NCI-H748 (cell line): ENCODE results near the gene DLX4.

ENCODE experiments used
- DNase-seq: peaks from one replicate; lab custom pipeline; 2025; ENCODE audit not compliant: unreplicated experiment; lab: John Stamatoyannopoulos, UW

The DLX4 gene

DNA sequence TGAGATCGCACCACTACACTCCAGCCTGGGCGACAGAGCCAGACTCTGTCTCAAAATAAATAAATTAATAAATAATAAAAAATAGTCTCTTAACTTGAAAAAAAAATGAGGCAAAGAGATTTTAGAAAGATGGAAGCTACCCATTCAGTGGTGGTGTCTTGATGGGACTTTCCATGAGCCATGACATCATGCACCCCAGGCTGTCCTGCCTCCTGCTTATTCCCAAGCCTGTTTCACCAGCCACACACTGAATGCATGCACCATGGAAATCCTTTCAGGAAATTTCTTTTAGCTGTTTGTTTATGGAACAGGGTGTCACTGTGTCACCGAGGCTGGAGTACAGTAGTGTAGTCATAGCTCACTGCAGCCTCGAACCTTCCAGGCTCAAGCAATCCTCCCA is 34.9 kb downstream of the DLX4 start:
- no peak for DNase-seq

DNA sequence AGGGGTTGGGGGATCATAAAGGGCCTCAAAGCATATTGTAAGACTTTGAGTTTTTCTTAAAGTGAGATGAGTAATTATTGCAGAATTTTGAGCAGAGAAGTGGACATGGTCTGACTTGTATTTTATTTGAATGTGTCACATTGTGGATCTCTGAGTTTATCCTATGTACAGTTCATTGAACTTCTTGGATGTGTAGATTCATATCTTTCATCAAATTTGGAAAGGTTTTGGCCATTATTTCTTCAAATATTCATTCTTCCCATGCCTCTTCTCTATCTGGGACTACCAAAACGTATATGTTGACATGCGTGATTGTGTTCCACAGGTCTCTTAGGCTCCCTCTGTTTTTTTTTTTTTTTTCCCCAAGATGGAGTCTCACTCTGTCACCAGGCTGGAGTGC is 40.3 kb downstream of the DLX4 start:
- no peak for DNase-seq

DNA sequence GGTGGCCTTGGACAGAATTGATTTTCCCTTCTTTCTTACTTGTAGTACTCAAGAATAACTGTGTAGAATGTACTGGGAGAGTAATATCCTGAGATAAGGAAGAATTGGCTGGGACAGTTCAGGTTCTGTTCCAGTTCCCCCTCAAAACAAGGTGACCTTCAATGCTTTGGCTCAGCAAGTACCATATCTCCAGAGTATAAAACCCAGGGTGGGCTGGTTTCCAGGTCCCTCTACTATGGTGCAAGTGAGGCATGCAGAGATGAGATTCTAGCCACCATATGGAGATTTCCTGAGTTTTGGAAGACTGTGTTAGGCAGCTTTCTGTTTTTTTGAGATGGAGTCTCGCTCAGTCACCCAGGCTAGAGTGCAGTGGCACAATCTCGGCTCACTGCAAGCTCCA is 44.1 kb downstream of the DLX4 start:
- DNase-seq, result no peak

DNA sequence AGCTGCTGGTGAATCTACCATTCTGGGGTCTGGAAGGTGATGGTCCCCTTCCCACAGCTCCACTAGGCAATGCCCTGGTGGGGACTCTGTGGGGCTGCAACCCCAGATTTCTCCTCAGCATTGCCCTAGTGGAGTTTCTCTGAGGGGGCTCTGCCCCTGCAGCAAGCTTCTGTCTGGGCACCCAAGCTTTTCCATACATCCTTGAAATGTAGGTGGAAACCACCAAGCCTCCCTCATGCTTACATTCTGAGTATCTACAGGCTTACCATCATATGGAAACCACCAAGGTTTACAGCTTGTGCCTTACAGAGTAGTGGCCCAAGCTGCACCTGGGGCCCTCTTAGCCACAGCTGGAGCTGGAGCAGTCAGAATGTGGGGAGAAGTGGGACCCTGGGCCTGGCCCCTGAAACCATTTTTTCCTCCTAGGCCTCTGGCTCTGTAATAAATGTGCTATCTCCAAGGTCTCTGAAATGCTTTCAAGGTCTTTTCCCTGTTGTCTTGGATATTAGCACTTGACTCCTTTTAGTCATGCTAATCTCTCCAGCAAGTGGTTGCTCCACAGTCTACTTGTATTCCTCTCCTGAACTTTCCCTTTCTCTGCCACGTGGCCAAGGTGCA is 45.6 kb downstream of the DLX4 start:
- no peak for DNase-seq

DNA sequence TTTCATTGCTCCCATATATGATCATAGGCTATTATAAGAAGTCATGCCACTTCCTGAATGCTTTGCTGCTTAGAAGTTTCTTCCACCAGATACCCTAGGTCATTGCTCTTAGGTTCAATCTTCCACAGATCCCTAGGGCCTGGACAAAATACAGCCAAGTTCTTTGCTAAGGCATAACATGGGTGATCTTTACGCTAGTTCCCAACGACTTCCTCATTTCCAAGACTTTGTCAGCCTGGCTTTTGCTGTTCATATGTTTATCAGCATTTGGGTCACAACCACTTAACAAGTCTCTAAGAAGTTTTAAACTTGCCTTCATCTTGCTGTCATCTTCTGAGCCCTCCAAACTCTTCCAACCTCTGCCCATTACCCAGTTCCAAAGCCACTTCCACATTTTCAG is 46.2 kb downstream of the DLX4 start:
- DNase-seq, result no peak

- no peak for DNase-seq
Measured at GRCh38 chr17:50018909-50019308, 49.9 kb downstream of the DLX4 start.

DNA sequence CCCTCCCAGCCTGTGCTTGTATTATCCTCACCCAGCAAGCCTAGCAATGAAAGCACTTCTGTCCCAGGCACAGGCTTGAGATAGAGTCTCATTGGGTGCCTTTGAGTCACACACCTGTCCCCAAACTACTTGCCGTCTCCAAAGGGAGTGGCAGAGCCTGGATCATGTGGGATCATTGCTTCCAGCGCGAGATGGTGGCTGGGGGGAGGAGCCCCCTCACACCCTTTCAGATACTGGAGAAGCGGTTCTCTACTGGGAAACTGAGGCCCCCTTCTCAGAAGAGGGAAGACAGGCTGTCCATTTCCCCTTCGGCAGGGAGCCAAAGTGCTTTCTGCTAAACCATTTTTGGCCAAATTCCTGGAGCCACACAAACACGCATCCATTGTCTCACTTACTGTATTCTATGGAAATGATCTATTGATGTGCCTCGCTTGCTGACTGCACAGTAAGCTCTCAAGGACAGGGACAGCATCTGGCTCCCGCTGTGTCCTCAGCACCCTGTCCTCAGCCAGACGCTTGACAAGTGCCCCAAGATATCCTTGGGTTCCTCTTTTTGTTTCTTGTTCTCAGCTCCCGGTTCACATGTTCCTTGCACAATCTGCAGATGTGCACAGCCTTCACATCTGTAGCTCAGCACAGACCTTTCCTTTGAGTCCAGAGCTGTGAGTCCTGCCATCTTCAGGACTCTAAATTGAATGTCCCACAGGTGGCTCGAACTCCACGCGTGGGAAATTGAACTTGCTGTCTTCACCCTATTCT is 52.0 kb downstream of the DLX4 start:
- DNase-seq, result no peak

- no peak for DNase-seq
Measured at GRCh38 chr17:50021681-50022370, 52.8 kb downstream of the DLX4 start.

DNA sequence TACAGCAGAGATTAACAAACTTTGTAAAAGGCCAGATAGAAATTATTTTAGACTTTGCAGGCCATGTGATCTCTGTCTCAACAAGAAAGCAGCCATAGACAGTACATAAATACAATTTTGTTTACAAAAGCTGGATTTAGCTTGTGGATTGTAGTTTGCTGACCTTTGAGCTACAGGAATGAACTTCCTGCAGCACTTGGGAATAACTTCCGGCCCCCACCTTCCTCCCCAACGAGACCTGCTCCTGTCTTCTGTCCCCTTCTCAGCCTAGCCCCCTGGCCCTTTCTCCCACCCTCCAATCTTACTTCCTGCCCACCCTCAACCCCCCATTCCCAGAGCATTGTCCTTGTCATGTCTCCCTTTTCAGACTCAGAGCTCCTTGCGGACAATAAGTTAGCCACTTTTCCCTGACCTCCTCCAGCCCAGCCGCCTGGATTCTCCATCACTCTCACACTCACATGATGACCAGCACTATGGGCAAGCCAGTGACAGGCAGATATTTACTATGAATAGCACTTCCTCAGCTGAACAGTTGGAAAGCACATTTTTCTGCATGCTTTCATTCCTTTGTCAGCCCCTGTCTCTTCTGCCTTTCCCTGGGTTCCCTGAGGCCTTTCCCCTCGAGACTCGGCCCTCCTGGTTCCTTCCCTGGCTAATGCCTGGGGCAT is 53.6 kb downstream of the DLX4 start:
- no peak for DNase-seq

GRCh38 chr17:50023520-50023919 is 54.5 kb downstream of the DLX4 start:
- DNase-seq, result no peak
